Measurements from ENCODE around the gene PACS2.
A peak's percentile ranks its signal among the peaks of the same experiment; 100 is the strongest.
"Not testable (repeated sequence)": the region's sequence is repeated elsewhere in the genome, so short reads cannot be mapped to it uniquely, and the experiment has no call there.

The PACS2 gene

DNA sequence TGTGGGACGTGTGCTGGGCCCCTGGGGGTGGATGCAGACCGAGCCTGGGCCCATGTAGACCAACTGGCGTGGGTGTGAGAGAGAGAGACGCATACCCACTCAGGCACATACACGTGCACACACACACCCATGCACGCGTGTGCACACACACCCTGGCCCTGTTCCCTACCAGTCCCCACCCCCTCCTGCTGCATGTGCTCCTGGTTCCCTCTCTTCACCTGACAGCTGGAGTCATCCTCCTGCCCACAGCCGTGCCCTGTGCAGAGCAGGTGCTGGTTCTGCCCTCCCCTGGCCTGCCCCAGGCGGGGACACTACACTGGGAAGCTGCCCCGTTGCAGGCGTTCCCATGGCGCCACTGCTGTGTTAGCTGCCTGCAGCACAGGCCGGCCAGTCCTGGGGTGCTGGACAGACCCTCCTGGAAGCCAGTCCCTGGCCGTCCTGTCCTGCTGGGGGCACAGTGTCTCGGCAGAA, 18.5 kb downstream of the PACS2 start:
- DNase-seq (ENCODE audit: low spot score) = no peak

DNA sequence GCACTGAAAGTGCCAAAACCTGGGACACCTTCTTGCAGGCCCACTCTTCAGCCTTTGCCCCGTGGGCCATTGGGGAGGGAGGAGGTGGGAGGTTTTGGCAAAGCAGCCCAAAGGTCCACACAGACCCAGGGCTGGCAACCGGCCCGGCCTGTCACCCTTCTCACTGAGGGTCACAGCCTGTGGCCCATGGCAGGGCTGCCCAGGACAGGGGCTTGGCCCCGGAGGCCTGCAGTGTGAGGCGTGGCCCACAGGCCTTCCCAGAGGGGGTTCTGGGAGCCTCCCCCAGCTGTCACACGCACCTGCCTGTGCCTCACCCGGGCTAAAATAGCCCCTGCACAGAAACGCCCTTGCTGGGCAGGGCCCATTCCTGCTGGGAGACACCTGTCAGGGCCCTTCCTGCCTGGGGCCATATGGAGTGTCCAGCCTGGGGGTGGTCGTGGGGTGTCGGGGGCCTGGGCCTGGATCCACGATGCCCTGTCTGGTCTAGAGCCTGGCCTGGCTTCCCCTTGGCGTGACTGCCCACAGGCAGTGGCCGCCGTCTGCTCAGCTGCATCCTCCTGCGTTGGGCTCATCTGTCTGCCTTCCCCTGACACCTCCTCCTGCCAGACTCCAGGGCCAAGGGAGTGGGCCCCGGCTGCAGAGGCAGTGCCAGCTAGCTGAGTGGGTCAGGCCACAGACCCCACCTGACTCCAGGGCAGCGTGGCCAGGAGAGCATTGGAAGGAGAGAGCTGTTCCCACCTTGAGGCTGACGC, 19.2 kb downstream of the PACS2 start:
- DNase-seq (ENCODE audit: low spot score) = no peak

DNA sequence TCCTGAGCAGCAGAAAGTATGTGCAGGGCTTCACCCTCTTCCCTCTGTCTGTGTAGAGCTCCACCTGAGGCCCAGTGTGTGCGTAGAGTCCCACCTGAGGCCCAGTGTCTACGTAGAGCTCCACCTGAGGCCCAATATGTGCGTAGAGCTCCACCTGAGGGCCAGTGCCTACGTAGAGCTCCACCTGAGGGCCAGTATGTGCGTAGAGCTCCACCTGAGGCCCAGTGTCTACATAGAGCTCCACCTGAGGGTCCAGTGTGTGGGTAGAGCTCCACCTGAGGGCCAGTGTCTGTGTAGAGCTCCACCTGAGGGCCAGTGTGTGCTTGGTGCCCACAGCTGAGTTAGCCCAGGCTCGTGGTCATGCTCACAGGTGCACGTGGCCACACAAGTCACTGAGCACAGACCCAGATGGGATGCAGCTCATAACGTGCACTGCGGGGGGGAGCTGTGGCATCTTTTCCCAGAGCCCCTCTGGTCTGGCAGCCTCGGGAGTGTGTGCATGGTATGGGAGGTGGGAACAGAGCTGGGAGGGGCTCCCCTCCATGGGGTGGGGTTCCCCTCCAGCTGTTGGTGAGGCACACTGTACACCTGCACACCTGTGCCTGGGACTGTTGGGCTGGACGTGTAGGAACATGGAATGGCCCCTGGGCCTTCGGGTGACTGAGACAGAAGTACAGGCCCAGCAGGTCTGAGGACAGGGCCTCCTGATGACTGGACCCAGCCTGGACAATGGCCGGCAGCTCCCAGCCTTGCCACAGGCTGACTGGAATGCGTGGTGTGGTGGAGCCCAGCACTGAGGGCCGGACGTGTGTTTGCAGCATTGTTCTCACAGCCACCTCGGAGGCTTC, 20.1 kb downstream of the PACS2 start:
- DNase-seq (ENCODE audit: low spot score) = no peak

DNA sequence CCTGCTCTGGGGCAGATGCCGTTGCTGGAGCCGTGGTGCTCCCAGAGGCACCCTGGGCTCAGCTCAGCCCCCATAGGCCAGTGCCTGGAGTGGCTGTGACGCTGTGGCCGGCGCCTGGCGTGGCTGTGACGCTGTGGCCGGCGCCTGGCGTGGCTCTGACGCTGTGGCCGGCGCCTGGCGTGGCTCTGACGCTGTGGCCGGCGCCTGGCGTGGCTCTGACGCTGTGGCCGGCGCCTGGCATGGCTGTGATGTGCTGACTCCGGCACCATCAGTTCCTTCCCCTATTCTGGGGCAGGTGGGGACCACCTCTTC, 20.6 kb downstream of the PACS2 start:
- DNase-seq (ENCODE audit: low spot score) = not testable (repeated sequence)

DNA sequence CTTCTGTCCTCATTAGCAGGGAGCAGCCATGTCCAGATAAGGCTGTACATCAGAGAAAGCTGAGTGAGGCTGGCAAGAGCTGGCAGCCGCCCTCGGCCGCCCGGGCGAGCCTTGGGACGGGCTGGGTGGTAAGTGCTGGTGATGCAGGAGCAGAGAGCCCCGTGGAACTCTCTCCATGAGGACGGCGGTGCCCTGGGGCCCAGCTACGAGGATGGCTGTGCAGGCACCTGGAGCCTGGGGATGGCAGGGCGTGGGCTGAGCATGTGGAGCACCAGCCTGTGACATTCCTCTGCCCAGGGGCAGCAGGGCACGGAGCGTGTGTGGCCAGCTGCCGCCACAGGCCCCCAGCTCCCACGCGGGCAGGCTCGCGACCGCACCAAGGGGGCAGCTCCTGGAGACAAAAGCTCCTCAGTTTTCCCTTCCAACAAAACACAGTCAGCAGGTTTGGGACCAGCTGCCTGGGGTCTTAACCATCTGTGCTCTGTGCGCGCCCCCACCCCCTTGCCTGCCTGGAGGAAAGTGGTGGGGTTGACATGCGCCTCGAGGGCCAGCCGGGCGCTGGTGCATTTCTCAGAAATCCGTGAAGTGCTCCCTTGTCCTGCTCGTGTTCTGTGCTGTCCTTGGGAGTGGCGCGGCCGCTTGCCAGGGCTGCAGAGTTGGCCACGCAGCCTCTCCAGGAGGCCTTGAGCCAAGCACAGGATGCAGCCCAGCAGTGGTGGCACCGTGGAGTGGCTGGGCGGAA, 21.4 kb downstream of the PACS2 start:
- peak; percentile 72 for DNase-seq (ENCODE audit: low spot score)

DNA sequence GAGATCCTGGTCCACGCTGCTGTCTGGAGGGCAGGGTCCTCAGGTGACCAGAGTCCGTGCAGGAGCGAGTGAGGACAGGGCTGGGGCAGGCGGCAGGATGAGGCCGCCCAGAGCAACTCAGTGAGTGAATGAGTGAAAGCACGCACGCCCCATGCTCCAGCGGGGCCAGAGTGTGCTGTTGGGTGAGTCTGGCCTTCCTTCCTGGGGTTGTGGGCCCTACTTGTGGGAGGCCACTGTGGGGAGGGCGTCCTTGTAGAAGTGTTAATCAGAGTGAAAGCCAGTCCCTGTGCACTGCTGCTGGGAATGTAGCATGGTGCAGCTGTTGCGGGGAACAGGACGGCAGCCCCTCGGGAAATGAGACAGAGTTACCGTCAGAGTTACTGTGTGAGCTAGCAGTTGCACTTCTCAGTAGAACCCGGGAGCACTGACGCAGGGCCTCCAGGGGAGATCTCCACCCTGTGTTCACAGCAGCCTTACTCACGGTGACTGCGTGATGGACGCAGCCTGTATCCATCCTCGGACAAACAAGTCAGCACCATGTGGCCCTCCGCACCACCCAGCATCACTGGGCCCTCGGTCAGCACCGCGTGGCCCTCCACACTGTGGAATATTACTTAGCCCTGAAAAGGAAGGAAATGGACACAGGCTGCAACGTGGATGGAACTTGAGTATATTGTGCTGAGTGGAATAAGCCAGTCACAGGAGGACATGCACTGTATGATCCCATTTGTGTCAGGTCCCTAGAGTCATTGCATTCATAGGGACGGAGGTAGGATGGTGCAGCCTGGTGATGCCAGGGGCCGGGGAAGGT, 22.1 kb downstream of the PACS2 start:
- no peak for DNase-seq (ENCODE audit: low spot score)

DNA sequence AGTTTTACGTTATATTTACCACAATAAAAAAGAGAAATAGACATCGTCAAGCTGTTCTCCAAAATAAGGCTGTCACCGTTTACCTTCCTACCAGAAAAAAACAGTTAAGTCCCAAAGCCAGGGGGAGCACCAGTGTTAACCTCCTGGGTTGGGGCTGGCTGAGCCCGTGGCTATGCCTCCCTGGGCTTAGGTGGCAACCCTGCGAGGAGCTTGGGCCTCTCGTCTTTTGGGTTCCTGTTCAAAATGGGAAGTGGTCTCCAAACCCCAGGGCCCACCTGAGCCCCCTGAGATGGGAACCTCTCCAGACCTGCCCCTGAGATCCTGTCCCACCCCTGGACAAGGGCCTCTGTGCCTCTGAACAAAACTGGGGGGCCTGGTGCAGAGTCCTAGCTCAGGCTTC, 22.9 kb downstream of the PACS2 start:
- DNase-seq (ENCODE audit: low spot score) = no peak

DNA sequence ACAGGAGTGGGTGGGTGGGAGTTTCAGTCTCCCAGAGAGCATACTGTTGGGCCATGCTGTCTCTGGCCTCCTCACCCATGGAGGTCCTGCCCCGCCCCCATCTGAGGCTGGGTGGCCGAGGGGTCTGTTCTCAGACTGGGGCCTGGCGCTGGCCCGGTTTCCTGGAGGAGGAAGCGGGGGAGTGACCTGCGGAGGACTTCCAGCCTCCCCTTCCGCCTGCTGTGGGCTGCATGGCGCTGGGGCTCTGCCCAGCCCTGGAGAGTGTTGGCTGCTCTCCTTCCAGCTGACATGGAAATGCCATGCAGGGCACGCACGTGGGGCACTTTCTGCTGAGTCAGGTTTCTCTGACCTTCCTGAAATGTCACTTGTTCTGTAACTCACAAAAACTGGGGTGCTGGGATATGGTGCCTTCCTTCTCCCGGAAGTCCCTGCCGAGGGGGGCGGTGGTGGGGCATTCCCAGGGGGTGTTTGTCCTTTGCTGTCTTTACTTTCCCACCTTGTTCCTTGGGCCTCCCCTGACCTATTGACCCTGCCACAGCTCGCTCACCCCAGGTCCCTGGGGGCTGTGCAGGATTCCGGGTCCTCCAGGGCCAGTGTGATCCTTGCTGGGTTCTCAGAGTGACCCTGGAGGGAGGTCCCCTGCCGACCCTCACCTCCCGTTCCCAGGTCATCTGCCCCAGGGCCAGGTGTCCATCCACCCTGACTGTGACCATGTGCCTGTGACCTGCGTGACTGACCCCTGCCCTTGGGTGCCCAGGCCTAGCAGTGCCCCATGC, 23.6 kb downstream of the PACS2 start:
- DNase-seq (ENCODE audit: low spot score) = peak; percentile 65

DNA sequence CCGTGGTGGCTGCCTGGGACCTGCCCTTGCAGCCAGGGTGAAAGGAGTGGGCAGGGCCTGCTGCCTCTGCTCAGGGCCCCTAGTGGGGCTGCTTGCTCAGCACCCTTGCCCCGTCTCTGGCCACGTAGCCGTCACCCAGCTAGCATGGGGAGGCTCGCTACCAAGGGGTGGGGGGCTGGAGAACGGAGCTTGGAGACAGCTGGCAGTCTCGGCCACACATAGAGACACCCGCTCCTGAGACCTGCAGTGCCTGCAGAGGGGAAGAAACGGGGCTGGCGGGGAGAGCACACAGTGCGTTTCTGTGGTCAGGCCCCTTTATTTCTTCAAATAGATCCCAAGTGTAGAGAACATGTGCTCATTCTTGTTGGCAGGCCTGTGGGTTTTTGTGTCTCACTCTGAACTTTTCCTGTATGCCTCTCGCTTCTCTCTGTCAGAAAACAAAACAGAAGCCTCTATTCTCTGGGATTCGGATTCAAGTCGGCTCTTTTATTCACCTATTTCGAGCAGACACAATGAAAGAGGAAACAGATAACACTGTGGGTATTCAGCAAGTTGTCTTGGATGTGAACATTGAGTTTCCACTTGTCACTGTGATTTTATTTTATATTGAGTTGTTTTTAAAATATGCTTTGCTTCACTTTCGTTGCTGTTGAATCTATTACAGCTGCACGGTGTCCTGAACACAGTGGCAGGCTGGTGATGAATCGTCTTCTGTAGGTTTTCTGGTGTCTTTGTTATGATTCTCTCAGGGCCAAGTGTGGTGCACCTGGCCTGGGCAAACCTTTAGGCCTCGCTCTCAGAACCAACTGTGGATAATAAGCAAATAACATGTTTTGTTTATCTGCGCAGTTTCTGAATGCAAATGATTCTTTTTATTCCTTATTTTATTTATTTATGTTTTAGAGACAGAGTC, 26.5 kb downstream of the PACS2 start:
- peak; percentile 95 for DNase-seq (ENCODE audit: low spot score)

DNA sequence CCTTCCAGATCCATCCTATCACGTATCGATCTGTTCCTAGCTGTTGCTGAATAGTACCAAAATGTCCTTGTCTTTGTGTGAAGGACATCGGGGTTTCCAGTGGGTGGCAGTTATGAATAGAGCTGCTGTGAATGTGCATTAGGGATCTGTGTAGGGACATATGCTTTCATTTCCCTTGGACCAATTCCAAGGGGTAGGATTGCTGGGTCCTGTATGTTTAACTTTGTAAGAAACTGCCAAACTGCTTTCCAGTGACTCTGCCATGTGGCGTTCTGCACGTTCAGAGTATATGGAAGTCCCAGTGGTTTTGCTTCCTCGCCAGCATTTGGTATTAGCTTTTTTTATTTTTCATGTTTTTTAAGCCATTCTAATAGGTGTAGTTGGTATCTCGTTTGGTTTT, 28.6 kb downstream of the PACS2 start:
- DNase-seq (ENCODE audit: low spot score) = peak; percentile 45

DNA sequence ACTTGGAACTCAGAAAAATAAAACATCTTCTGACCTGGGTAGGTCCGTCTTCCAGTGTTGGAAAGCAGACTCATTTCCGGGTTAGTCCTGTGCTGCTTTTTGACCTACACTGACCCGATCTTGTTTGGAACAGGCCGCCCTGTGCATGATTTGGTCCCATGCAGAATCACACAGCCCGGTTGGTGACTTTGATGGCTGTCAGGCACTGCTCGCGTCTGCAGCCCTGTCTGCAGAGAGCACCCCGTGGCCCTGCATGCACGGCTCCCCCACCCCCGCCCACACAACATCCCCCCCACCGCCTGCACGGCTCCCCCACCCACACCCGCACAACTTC, 31.6 kb downstream of the PACS2 start:
- no peak for DNase-seq (ENCODE audit: low spot score)

DNA sequence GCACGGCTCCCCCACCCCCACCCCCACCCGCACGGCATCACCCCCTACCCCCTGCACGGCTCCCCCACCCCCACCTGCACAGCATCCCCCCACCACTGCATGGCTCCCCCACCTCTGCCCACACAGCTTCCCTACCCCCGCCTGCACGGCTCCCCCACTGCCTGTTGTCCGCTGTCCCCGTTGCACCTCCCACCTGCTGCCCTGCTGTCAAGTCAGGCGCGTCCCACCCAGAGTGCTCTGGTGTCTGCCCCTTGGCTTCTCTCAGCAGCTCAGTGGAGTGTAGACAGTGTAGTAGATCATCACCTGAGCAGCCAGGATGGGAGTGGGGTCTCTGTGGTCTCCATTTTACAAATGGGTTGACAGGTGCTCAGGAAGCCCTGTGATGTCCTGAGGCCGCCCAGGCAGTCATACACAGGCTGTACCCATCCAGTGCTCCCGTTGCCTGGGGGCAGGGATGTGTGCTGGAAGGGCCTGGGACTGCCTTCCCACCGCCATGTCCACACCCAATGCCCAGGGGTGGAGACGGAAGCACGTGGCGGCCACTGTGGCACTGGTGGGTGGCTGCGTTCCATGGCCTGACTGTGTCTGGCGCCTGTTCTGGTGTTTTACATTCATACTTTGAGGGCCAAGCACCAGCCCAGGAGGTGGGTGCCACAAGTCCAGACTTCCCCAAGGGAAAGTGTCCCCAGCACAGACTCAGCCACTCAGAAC, 32.5 kb downstream of the PACS2 start:
- DNase-seq (ENCODE audit: low spot score) = no peak

DNA sequence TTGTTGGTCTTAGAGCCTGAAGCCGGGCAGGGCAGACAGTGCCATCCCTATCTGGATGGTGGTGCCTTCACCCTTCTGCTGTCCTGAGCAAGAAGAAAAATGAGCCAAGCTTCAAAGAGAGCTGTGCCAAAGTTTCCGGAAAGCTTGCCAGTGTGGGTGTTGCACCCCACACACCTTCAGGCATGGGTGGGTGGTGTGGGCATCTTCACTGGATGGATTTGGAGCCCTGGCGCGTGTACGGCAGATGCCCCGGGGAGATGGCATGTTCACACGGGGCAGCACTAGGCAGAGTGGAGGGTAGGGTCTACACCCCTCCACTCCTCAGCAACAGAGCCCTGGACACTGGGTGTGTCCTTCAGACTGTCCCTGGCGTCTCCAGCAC, 33.0 kb downstream of the PACS2 start:
- no peak for DNase-seq (ENCODE audit: low spot score)

DNA sequence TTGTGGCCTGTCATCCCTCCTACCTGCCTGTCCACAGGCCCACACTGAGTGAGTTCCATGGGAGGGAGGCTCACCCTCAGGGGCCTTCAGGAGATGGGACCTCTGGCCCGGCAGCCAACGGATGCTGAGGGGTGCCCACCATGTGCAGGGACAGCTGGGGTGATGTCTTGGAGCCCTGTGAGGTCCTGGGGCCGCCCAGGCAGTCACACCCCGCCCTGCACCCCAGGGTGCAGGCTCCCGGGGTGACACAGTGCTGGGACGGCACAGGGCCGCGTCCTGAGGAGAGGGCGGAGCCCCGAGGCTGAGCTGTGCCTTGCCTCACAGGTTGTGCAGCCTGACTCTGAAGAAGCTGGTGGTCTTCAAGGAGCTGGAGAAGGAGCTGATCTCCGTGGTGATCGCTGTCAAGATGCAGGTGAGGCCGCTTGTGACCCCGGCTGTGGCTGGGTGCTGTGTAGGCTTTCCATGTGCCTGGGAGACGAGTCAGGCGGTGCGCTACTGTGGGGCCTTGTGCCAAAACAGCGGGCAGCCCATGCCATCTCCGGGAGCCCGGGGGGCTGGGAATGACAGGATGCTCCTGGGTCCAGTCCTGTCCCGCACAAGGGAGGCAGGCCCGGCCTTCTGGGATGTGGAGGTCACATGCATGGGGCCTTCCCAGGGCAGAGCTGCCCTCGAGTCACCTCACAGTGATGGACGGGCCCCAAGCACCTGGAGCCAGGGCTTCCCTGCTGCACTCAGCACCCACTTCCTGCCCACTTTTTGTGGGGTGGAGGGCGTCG, 33.8 kb downstream of the PACS2 start:
- no peak for DNase-seq (ENCODE audit: low spot score)

DNA sequence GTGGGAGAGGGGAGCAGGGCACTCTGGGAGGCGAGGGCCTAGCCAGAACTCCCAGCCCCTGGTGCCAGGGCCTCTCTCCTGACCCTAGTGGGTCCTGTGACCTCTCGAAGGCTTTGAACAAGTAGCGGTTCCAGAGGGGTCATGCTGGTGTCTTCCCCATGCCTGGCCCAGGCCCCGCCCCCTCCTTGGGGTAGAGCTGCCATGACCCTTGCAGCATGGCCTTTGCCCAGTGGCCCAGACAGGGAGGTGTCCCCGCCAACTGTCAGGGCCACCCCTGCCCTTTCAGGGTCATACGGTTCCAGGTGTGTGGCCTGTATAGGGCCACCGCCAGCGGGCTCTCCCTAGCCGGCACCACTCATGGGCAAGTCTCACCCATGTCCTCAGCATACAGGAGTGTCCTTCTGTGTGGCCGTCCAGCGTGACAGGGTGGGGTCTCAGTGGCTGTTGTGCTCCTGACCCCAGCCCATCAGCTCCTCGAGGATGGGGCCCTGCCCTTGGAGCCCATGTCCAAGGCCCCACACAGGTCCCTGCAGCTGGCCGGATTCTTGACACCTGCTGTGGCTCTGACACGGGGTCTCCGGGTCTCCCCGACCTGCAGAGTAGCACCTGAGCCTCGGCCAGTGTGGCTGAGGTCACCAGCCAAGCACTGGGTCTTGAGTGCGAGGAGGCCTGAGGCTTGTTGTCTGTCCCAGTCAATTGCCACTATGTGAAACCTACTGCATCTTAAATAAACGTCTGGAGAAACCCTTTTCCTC, 34.6 kb downstream of the PACS2 start:
- no peak for DNase-seq (ENCODE audit: low spot score)

DNA sequence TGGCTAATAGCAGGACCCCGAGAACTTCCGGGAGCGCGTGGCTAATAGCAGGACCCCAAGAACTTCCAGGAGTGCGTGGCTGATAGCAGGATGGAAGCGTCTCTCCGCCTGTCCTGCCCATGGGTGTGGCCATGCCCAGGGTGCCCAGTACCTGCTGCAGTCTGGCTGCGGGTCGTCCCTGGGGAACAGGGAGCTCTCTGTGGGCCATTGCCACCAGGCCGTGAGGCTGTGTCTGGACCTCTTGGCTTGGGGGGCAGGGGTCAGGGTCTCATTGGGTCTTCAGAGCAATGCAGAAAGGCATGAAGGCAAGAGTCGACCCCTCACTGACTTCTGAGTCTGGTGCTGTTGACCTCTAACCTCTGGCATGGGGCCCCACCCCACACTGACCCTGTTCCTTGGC, 35.4 kb downstream of the PACS2 start:
- DNase-seq (ENCODE audit: low spot score) = no peak

DNA sequence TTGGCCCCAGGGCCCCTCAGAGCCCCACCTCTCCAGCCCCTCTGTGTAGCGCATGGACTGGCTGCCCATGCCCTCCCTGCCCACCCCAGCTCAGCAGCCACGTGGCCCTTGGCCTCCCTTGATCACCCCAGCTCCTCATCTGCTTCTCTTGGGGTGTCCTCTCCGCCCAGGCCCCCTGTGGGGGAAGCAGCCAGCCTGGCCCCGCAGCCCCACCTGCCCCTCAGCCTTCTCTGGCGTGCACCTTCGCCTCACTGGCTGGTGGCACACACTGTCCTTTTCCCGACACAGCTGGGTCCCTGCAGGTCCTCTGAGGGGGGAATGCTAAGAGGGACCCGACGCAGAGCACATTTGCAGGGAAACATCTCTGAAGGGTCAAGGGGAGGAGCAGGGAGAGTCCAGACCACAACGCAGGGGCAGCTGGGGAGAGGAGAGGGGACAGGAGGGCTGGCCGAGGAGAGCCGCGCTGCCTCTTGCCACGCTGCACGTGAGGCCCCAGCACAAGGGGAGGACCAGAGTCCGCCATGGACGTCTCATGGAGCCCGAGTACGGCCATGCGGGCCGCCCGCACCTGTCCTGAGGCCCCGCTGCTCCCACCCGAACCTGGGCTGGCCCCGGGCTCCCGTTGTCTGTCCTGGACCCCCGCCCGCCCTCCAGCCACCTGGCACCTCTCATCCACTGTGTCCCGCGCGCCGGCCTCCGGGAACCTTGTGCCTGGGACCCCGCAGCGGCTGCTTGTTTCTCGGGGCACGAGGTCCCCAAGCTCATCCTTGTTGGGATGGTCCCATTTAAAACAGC, 36.1 kb downstream of the PACS2 start:
- DNase-seq (ENCODE audit: low spot score) = no peak

Measured in pons (tissue), 1 donor.